RPMI8226 (cell line): ENCODE measurements around the gene NOL6.

Experiments
- DNase-seq: peaks from one replicate; pipeline ENCODE4 v3.0.0-alpha.2; 2015

Gene NOL6

DNA sequence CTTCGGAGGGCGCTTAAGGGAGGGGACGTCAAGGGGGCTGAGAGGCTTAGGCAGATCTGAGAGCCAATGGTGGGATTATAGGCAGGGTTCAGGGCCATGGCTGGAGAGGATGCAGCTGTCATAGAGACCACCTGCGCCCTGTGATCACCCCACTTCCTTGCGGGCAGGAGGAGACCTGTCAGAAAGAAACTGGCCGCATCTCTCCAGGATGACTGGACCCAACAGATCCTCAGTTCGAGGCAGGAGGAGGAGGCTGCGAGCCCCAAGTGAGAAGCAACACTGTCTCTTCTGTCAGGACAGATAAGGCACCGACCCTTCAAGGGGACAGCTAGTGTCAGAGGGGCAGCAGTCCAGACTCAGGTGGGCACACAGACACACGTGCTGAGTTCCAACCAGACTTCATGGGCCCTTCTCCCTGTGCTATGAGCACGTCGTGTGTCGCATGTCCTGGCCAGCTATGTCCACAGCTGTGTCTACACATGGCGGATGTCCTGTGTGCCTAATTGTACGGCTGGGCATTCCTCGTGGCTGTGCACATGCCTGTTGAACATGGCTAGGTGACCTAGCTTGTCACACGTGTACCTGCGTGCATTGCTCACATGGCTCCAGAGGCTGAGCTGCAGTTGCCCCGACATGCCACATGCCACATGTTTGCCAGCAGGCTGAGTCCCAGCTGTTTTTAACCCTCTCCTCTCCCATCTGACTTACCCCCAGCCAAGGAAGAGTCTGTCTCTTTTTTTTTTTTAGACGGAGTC is 25.7 kb downstream of the NOL6 start:
- no peak for DNase-seq

DNA sequence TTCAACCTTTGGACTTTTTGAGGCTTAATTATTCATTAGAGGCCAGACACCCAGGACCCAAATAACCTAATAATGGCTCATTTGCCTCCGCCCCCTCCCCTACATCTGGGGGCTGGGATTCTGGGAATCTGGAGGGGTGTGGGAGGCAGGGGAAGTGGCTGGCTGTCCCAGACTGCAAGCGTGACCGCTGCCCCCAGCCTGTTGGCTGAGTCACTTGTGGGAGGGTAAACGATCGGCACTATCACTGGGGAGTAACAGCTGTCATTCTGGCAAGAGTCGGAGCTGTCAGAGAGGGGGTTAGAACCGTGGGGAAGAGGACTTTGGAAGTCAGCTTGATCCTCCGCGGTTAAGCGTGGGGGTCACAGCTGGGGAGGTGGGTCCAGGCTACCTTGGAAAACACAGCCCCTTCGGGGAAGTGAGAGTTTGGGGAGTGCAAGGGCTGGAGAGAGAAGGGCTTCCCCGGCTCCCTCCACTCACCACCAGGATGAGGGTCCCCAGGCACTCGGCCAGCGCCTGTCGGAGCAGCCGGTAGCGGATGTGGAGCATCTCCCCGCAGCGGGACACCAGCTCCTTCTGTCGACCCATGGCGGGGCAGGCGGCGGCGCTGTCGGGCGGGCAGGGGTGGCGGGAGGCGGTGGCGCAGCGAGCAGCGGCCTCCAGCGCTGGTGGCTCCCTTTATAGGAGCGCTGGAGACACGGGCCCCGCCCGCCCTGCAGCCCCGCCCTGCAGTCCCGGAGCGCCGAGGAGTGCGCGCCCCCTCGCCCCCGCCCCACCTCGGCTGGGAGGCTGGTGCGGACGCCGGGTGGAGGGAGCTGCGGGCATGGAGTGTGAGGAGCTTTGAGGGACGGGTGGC is 26.6 kb downstream of the NOL6 start, which contains the start of gene AQP3:
AQP3 (minus strand) TSS at position 648 of the 853 bp plus-strand sequence; CDS start at position 585, 63 bp downstream.
- DNase-seq: peak; percentile 76

GRCh38 chr9:33446240-33446945 is 27.3 kb downstream of the NOL6 start:
- peak; percentile 53 for DNase-seq

GRCh38 chr9:33445389-33446239 is 28.1 kb downstream of the NOL6 start:
- DNase-seq: no peak

DNA sequence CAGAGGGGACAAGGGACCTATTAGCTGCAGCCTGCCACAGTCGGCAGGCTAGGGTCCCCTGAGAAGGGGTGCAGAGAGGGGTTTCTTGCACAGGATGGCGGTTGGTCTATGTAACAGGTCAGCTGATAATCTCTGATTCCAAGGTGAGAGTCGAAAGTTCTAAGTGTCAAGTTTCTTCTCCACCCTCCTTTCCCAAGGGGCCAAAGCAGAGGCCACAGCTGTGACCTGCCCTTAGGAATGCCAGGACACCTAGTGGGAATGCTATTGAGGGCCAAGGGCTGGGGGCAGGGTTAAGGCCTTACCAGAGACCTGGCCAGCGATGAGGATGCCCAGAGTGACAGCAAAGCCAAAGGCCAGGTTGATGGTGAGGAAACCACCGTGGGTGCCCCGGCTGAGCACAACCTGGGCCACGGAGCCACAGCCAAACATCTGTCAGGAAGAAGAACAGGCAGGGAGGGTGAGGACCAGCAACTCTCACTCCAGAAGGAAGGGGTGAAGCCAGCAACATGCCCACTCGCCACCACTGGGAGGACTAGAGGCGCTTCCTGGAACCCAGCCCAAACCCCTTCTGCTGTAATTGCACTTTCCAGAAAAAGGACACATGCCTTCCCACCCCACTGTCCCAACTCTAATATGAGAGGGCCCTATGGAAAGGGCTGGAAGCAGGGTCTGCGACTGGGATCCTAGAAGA is 30.1 kb downstream of the NOL6 start:
- DNase-seq: peak; percentile 33

GRCh38 chr9:33443047-33443446 is 30.7 kb downstream of the NOL6 start:
- no peak for DNase-seq

GRCh38 chr9:33442125-33442524 is 31.6 kb downstream of the NOL6 start:
- no peak for DNase-seq

DNA sequence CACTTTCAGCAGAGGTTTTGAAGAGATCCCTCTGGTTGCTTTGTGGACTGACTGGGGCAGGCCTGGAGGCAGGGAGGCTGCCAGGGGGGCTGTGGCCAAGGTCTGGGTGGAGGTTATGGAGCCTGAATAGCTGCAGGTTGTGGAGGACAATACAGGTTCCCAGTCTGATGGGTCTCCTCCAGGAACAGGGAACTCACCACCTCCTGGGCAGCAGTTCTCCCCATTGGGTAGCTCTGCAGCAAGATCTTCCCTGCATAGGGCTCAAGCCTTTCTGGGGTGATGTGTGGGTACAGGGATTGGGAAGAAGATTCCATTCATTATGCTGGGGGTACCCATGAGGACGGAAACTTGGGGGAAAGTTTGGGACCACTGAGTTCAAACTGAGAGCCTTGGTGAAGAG is 33.1 kb downstream of the NOL6 start:
- DNase-seq: no peak

DNA sequence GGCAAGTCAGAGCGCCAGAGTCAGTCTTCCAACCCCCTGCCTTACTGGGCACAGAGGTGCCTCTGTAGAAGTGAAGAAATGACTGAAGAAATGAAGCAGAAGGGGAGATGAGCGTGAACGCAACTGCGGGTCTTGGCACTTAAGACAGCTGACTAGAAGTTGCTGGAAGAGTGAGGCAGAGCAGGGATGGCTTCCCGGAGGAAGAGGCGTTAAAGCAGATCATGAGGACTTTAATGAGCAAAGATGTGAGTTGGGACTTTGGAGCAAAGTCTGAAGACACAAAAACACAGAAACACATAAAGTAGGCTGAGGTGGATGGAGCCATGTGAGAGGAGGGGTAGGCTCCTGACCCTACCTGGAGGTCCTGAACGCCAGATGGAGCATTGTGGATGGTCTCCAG is 33.5 kb downstream of the NOL6 start:
- DNase-seq: no peak

DNA sequence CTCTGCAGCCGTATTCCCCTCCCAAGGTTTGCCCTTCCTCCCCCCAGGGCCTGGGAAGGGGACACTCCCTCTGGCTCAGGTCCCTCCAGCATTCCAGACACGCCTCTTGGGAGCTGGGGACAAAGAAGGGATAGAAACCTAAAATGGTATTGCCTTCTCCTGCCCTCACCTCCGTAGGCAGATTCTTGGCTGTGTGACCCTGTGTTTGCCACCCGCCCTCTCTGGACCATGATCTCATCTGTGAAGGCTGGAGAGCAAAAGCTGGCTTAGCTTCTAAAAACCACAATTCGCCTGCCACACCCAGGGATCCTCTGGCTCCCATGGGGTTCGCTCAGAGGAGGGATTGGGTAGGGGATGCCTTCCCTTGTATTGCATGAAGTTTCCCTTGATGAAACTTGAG is 34.0 kb downstream of the NOL6 start:
- DNase-seq: no peak

DNA sequence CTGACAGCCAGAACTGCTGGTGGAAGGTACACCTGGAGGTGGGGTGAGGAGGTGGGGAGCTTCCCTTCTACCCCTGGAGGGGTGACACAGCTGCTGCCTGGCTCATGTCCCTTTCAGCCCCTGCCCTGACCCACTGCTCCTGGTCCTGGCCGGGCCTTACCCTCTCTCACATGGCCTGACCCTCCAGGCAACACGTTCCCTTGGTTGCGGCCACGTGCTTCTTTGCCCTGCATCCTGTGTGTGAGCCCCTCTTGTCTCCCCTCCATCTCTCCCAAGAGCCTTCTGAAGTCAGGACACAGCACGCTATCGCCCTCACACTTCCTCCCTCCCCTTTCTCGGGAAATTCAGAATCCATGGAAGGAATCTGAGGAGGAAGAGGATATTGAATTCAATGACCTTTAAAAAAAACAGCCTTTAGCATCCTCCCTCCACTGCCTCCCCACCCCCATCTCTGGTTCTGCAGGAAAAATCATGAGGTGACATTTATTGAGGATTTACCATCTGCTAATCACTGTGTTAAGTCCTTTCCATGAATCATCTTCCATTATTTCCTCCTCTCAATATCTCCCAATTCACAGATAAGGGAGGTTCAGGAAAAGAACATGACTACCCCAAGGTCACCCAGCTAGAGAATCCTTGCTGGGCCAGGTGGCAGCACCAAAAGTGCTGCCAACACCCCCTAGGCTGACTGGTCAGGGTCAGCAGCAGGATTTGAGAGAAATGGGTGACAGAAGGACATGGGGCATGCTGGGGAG is 34.6 kb downstream of the NOL6 start:
- DNase-seq: no peak

DNA sequence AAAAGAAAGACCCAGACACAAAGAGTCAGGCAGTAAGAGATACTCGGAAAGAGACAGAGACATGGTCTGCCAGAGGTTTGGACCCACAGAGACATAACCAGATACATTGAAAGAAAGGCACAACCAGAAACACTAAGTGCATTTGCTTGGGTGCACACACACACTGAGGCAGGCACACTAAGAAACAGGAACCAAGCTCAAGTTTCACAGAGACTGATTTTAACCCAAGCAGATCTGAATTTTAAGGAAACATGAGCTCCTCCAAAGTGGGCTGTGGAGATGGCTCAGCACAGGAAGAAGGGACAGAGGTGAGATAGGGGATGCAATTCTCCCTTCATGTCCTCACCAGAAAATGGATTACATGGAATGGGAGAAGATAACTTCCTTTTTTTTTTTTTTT is 35.8 kb downstream of the NOL6 start:
- DNase-seq: no peak

GRCh38 chr9:33437205-33437604 is 36.5 kb downstream of the NOL6 start:
- DNase-seq: no peak

GRCh38 chr9:33436445-33436844 is 37.3 kb downstream of the NOL6 start:
- no peak for DNase-seq

DNA sequence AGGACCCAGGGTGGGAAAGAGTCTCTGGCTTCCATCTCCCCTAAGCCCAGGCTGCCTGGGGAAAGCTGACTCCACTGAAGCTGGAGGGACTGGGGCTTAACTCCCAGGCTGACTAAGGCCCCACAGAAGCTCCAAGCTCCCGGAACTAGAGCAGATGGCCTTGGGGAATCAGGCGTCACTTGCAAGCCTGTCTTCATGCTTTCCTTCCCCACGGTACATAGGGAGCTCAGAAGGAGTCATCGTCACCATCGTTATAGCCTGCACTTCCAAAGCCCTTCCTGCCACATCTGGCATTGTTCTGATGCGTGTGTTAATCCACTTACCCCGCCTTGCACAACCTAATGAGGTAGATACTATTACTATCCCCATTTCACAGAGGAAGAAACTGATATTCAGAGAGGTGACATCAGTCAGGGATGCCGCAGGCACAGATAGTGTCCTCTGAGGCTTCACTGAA is 37.9 kb downstream of the NOL6 start:
- DNase-seq: no peak

DNA sequence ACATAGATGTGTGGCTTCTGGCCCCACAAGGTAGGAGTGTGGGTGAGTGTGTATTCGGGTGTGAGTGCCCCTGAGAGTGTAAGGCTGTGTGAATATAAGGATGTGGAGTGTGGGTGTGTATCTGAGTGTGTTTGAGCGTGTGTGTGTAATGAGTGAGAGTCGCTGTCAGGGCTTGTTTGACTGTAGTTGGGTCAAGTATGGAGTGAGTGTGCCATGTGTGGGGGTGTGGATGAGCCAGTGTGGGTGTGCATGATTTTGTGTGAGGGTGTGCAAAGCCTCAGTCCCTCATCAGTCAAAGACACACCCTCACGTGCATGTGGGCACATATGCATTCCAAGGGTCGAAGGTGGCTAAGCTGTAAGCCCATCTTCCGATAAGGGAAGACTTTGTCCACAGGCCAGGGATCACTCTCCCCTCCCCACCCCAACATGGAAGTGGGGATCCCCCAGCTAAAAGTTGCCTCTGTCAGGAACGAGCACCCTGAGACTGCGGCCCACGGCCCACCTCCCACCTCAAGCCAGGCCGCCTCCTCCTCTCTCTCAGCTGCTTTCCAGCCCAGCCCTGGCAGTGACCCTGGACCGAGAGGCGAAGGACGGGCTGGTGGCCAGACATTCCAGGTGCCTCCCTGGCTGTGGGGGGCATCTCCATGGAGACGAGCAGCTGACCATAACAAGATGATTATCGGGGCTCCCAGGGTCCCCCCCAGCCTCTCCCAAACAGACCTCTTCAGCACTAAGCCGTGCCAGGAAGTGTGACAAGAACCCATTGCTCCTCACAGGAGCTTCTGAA is 39.2 kb downstream of the NOL6 start:
- no peak for DNase-seq

GRCh38 chr9:33433871-33434270 is 39.9 kb downstream of the NOL6 start:
- no peak for DNase-seq

DNA sequence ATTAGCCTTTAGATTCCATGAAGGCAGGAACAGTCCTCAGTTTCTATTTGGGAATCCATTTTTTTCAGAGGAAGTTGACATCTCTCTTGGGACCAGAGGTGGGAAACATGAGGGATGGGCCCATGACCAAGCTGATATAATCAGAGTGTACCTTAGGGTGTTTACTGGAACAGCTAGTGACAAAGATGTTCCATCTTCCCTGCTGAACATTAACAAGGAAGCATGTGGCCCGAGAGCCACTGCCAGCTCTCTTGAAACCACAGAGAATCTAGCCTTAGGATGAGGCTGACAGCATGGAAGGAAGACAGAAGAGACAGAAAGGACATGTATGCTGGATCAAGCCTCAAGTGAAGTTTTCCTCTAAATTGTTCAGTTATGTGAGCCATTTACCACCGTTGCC is 42.3 kb downstream of the NOL6 start:
- DNase-seq: no peak

DNA sequence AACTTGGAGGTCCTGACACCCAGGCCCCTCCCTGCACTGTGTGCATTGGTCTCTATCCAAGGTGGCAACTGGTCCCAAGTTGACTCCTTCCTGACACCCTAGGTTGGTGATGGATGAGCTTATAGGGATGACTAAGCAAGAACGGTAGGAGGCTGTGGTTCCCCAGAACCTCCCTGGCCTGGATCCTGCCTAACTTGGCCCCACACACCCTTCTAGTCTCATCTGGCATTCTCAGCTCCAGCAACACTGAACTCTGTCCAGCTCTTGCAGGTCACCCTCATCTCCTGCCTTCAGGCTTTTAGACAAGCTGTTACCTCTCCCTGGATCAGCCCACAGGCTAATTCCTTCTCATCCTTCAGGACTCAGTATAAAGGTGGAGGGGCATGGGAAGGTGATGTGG is 42.8 kb downstream of the NOL6 start:
- no peak for DNase-seq
